Measurements from ENCODE around the gene AGMO. TPM values are rescaled to one million over a fixed set of nuclear protein-coding genes. Genes with fewer than 3 reads are reported as not detected.

Gene AGMO
- total RNA-seq, 1 experiment from 2014 or later: not detected

DNA sequence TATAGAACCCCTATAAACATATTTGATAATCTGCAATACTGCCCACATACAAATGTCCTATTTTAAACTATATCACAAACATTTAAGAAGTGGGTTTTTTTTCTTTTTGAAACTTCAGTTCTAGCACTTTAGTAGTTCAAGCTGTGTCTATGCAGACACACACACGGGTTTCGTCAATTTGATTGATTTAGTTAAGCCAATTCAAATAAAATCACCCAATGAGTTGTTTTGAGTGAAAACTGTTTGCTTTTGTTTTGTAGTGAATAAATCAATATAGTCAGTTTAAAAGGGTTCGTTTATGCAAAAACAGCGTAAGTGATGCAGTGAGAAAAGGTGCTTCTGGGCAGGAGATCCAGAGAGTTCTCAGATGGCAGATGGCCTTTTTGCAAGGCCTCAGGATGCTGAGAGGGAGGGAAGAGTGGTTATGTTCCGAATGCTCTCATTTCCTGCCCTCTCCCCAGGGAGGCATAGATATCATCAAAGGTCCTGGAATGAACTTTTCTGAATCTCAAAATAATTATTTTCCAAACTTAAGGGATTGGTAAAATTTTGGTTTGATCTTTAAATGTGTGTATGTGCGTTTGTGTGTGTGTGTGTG is 102.7 kb downstream of the AGMO start:
- H3K27ac ChIP-seq (ENCODE audit: low read length): no peak overlapping the region
- no peak for ATAC-seq
- CTCF ChIA-PET: no interaction called here
- in situ Hi-C loops (cut with HindIII; ENCODE audit: low pct_unique_long_range_greater_than_20kb, low sequenced_read_pairs) (no loop called here), intact Hi-C loops (cut with micrococcal nuclease; ENCODE audit: unreplicated experiment) (no loop called here)
- no TSS peak for BruUV-seq (replicated peaks)
- H3K27me3 ChIP-seq (ENCODE audit: control insufficient read depth, insufficient read depth, low read length): no peaks in the 10 kb centered on the region
- no peak for DNase-seq (ENCODE audit: low read depth, low spot score)
- H3K4me3 ChIP-seq (ENCODE audit: low read depth in 2 of 2, low read length in 2 of 2): no peak overlapping the region
- H3K4me1 ChIP-seq (ENCODE audit: control insufficient read depth, insufficient read depth, low read length): no peaks in the 10 kb centered on the region
- no peaks in the 10 kb centered on the region for H3K36me3 ChIP-seq (ENCODE audit: control insufficient read depth, insufficient read depth, low read length)
- H3K9me3 ChIP-seq (ENCODE audit: control insufficient read depth, insufficient read depth, low read depth, low read length): no peaks in the 10 kb centered on the region
- POLR2A ChIA-PET: no interaction called here
- TF ChIP-seq TCF7L2 (IDR thresholded peaks at IDR 0.05; ENCODE audit: low read depth, low read length): no peak
- TF ChIP-seq, protein P1, sequence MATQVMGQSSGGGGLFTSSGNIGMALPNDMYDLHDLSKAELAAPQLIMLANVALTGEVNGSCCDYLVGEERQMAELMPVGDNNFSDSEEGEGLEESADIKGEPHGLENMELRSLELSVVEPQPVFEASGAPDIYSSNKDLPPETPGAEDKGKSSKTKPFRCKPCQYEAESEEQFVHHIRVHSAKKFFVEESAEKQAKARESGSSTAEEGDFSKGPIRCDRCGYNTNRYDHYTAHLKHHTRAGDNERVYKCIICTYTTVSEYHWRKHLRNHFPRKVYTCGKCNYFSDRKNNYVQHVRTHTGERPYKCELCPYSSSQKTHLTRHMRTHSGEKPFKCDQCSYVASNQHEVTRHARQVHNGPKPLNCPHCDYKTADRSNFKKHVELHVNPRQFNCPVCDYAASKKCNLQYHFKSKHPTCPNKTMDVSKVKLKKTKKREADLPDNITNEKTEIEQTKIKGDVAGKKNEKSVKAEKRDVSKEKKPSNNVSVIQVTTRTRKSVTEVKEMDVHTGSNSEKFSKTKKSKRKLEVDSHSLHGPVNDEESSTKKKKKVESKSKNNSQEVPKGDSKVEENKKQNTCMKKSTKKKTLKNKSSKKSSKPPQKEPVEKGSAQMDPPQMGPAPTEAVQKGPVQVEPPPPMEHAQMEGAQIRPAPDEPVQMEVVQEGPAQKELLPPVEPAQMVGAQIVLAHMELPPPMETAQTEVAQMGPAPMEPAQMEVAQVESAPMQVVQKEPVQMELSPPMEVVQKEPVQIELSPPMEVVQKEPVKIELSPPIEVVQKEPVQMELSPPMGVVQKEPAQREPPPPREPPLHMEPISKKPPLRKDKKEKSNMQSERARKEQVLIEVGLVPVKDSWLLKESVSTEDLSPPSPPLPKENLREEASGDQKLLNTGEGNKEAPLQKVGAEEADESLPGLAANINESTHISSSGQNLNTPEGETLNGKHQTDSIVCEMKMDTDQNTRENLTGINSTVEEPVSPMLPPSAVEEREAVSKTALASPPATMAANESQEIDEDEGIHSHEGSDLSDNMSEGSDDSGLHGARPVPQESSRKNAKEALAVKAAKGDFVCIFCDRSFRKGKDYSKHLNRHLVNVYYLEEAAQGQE (IDR thresholded peaks at IDR 0.05; ENCODE audit: insufficient read depth in 1 of 2, low read depth in 2 of 2, low read length in 1 of 2): no peak
- TF ChIP-seq, protein P2, sequence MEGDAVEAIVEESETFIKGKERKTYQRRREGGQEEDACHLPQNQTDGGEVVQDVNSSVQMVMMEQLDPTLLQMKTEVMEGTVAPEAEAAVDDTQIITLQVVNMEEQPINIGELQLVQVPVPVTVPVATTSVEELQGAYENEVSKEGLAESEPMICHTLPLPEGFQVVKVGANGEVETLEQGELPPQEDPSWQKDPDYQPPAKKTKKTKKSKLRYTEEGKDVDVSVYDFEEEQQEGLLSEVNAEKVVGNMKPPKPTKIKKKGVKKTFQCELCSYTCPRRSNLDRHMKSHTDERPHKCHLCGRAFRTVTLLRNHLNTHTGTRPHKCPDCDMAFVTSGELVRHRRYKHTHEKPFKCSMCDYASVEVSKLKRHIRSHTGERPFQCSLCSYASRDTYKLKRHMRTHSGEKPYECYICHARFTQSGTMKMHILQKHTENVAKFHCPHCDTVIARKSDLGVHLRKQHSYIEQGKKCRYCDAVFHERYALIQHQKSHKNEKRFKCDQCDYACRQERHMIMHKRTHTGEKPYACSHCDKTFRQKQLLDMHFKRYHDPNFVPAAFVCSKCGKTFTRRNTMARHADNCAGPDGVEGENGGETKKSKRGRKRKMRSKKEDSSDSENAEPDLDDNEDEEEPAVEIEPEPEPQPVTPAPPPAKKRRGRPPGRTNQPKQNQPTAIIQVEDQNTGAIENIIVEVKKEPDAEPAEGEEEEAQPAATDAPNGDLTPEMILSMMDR (IDR thresholded peaks at IDR 0.05): no peak
- no peak for TF ChIP-seq POLR2AphosphoS5 (IDR thresholded peaks at IDR 0.05; ENCODE audit: low read depth, low read length)
- no peak for TF ChIP-seq SIN3A (IDR thresholded peaks at IDR 0.05; ENCODE audit: borderline replicate concordance, insufficient read depth, low read depth, low read length)

DNA sequence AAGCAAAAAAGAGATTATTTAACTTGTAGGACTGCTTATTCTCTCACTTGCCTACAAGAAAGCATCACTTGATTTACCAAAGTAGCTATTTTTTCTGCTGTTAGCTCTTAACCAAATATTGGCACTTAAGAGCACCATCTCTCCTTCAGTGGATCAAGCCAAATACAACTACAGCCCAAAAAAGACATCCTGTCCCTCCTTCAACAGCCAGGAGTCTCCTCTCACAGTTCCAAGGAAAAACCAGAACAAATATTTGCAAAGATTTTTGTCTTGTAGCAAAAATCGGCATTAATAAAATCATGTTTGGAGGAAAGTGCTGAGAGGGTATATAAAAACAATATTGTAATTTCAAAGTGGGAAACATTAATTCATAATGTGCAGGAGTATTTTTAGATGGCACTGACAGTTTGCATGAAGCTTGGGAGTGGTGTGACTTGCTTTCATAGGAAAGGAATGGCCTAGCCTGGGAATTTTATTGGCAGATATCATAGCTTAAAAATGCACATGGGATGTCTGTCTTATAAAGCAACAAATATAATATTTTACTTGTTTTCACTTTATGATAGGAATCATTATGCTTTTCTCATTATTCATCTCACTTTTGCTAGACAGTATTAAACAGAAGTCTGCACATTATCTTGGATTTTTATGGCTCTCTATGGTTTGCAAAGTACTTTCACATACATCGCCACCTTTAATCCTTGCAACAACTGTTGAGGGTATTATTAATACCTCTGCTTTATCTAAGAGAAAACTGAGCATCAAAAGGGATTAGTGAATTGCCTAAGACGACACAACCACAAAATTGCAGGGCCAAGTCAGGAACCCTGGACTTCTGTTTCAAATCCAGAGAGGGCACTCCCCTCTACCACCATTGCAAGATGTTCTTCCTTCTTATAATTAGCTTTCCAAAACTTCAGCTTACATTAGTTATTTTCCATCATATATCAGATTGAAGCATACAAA is 103.5 kb downstream of the AGMO start:
- Histone ChIP-seq H3K27me3 (ENCODE audit: control insufficient read depth, insufficient read depth, low read length) (no peaks in the 10 kb centered on the region), H3K36me3 (ENCODE audit: control insufficient read depth, insufficient read depth, low read length) (no peaks in the 10 kb centered on the region), H3K4me1 (ENCODE audit: control insufficient read depth, insufficient read depth, low read length) (no peaks in the 10 kb centered on the region), H3K9me3 (ENCODE audit: control insufficient read depth, insufficient read depth, low read depth, low read length) (no peaks in the 10 kb centered on the region), H3K27ac (ENCODE audit: low read length) (no peak overlapping the region), H3K4me3 (ENCODE audit: low read depth in 2 of 2, low read length in 2 of 2) (no peak overlapping the region)
- BruUV-seq (replicated peaks): no TSS peak
- ATAC-seq (no peak), DNase-seq (ENCODE audit: low read depth, low spot score) (no peak)
- ChIA-PET POLR2A (interaction anchor here (0.6 kb wide), 1 partner anchor 200 kb away, joined by 6 read pairs; no protein-coding TSS in a partner anchor), CTCF (no interaction called here)
- intact Hi-C loops (cut with micrococcal nuclease; ENCODE audit: unreplicated experiment): no loop called here
- in situ Hi-C loops (cut with HindIII; ENCODE audit: low pct_unique_long_range_greater_than_20kb, low sequenced_read_pairs): no loop called here
- TF ChIP-seq TCF7L2 (IDR thresholded peaks at IDR 0.05; ENCODE audit: low read depth, low read length): no peak
- TF ChIP-seq, protein P2 (IDR thresholded peaks at IDR 0.05): no peak
- no peak for TF ChIP-seq POLR2AphosphoS5 (IDR thresholded peaks at IDR 0.05; ENCODE audit: low read depth, low read length)
- TF ChIP-seq, protein P1 (IDR thresholded peaks at IDR 0.05; ENCODE audit: insufficient read depth in 1 of 2, low read depth in 2 of 2, low read length in 1 of 2): no peak
- TF ChIP-seq SIN3A (IDR thresholded peaks at IDR 0.05; ENCODE audit: borderline replicate concordance, insufficient read depth, low read depth, low read length): no peak

Data from Panc1 (cell line).